ENCODE measurements around the gene ZNF609.

GRCh38 chr15:64696481-64696880 lies 236.1 kb downstream of the ZNF609 start:
- TF ChIP-seq YY1 (IDR thresholded peaks at IDR 0.05; ENCODE audit: insufficient read depth, insufficient read length) (no peak), ZNF274 (IDR thresholded peaks at IDR 0.05; ENCODE audit: low read depth, low read length) (no peak), SUZ12 (IDR thresholded peaks at IDR 0.05; ENCODE audit: extremely low read depth, insufficient read depth, insufficient read length) (no peak)
